ENCODE measurements around the gene CCDC61.
A peak's percentile ranks its signal among the peaks of the same experiment; 100 is the strongest.

The CCDC61 gene

GRCh38 chr19:45954156-45954555, 41.1 kb upstream of the CCDC61 start:
- Histone ChIP-seq H4K8ac (ENCODE audit: low read depth, low read length) (no peak overlapping the region), H2AK5ac (ENCODE audit: low read length) (no peak overlapping the region), H3K23ac (ENCODE audit: low read length) (no peak overlapping the region), H3K36me3 (ENCODE audit: control insufficient read depth, insufficient read depth, low read length) (no peaks in the 10 kb centered on the region), H3K4ac (ENCODE audit: low read depth, low read length) (no peak overlapping the region), H2BK5ac (ENCODE audit: low read length) (no peak overlapping the region), H4K5ac (ENCODE audit: low read length) (no peak overlapping the region), H2BK120ac (ENCODE audit: low read depth, low read length) (no peak overlapping the region), H3K4me2 (ENCODE audit: low read length) (no peak overlapping the region), H2BK15ac (replicated peaks; ENCODE audit: low read depth) (no peak overlapping the region), H3K27ac (ENCODE audit: low read depth, low read length) (no peak overlapping the region), H3K27me3 (ENCODE audit: insufficient read depth, low read length, poor library complexity) (no peaks in the 10 kb centered on the region), H3K9ac (ENCODE audit: low read length) (no peak overlapping the region), H3K4me1 (ENCODE audit: control insufficient read depth, low read depth, low read length) (no peaks in the 10 kb centered on the region), H3K4me3 (ENCODE audit: low read length) (no peak overlapping the region), H3K79me1 (ENCODE audit: low read length) (no peaks in the 10 kb centered on the region), H3K79me2 (ENCODE audit: control insufficient read depth, insufficient read depth, low read length) (no peaks in the 10 kb centered on the region), H3K56ac (ENCODE audit: low read length) (no peak overlapping the region), H3K18ac (ENCODE audit: low read length) (no peak overlapping the region)
- peak; percentile 33 for DNase-seq
- WGBS (ENCODE audit: extremely low coverage, insufficient coverage, low lambda C conversion rate), result no CpG with 5 or more reads among the region's 9 CpGs

- no peaks in the 10 kb centered on the region for H3K36me3 ChIP-seq (ENCODE audit: control insufficient read depth, insufficient read depth, low read length)
- H3K27ac ChIP-seq (ENCODE audit: low read depth, low read length), result no peak overlapping the region
- no peak overlapping the region for H3K9ac ChIP-seq (ENCODE audit: low read length)
- H3K4me3 ChIP-seq (ENCODE audit: low read length), result no peak overlapping the region
- no peaks in the 10 kb centered on the region for H3K27me3 ChIP-seq (ENCODE audit: insufficient read depth, low read length, poor library complexity)
- WGBS (ENCODE audit: extremely low coverage, insufficient coverage, low lambda C conversion rate), result no CpG with 5 or more reads among the region's 13 CpGs
- H3K23ac ChIP-seq (ENCODE audit: low read length), result no peak overlapping the region
- H4K8ac ChIP-seq (ENCODE audit: low read depth, low read length), result no peak overlapping the region
- no peak overlapping the region for H4K5ac ChIP-seq (ENCODE audit: low read length)
- no peak overlapping the region for H3K18ac ChIP-seq (ENCODE audit: low read length)
- H3K79me1 ChIP-seq (ENCODE audit: low read length), result no peaks in the 10 kb centered on the region
- peak; percentile 42 for DNase-seq
- H3K4me2 ChIP-seq (ENCODE audit: low read length), result no peak overlapping the region
- H2AK5ac ChIP-seq (ENCODE audit: low read length), result no peak overlapping the region
- H2BK120ac ChIP-seq (ENCODE audit: low read depth, low read length), result no peak overlapping the region
- no peak overlapping the region for H3K56ac ChIP-seq (ENCODE audit: low read length)
- no peak overlapping the region for H2BK15ac ChIP-seq (replicated peaks; ENCODE audit: low read depth)
- no peak overlapping the region for H3K4ac ChIP-seq (ENCODE audit: low read depth, low read length)
- no peaks in the 10 kb centered on the region for H3K79me2 ChIP-seq (ENCODE audit: control insufficient read depth, insufficient read depth, low read length)
- H3K4me1 ChIP-seq (ENCODE audit: control insufficient read depth, low read depth, low read length), result no peaks in the 10 kb centered on the region
- H2BK5ac ChIP-seq (ENCODE audit: low read length), result no peak overlapping the region
Observed at GRCh38 chr19:45955905-45956608, 39.2 kb upstream of the CCDC61 start.

- no peak overlapping the region for H3K4me3 ChIP-seq (ENCODE audit: low read length)
- H3K56ac ChIP-seq (ENCODE audit: low read length), result peak overlapping the region; percentile 42
- no peak overlapping the region for H2BK5ac ChIP-seq (ENCODE audit: low read length)
- no peak overlapping the region for H3K18ac ChIP-seq (ENCODE audit: low read length)
- 100% methylated on average over 3 of the region's 6 CpGs for WGBS (ENCODE audit: extremely low coverage, insufficient coverage, low lambda C conversion rate)
- no peak overlapping the region for H3K23ac ChIP-seq (ENCODE audit: low read length)
- no peaks in the 10 kb centered on the region for H3K4me1 ChIP-seq (ENCODE audit: control insufficient read depth, low read depth, low read length)
- no peaks in the 10 kb centered on the region for H3K36me3 ChIP-seq (ENCODE audit: control insufficient read depth, insufficient read depth, low read length)
- H4K8ac ChIP-seq (ENCODE audit: low read depth, low read length), result no peak overlapping the region
- no peak overlapping the region for H2BK120ac ChIP-seq (ENCODE audit: low read depth, low read length)
- H3K4me2 ChIP-seq (ENCODE audit: low read length), result no peak overlapping the region
- no peaks in the 10 kb centered on the region for H3K27me3 ChIP-seq (ENCODE audit: insufficient read depth, low read length, poor library complexity)
- H2AK5ac ChIP-seq (ENCODE audit: low read length), result no peak overlapping the region
- no peak overlapping the region for H3K9ac ChIP-seq (ENCODE audit: low read length)
- no peaks in the 10 kb centered on the region for H3K79me1 ChIP-seq (ENCODE audit: low read length)
- H3K4ac ChIP-seq (ENCODE audit: low read depth, low read length), result no peak overlapping the region
- no peak overlapping the region for H4K5ac ChIP-seq (ENCODE audit: low read length)
- H2BK15ac ChIP-seq (replicated peaks; ENCODE audit: low read depth), result no peak overlapping the region
- H3K79me2 ChIP-seq (ENCODE audit: control insufficient read depth, insufficient read depth, low read length), result no peaks in the 10 kb centered on the region
- DNase-seq, result no peak
- H3K27ac ChIP-seq (ENCODE audit: low read depth, low read length), result no peak overlapping the region
Observed at GRCh38 chr19:45958320-45958719, 36.9 kb upstream of the CCDC61 start.

- Histone ChIP-seq H3K56ac (ENCODE audit: low read length) (no peak overlapping the region), H4K5ac (ENCODE audit: low read length) (no peak overlapping the region), H3K27ac (ENCODE audit: low read depth, low read length) (no peak overlapping the region), H4K8ac (ENCODE audit: low read depth, low read length) (no peak overlapping the region), H3K36me3 (ENCODE audit: control insufficient read depth, insufficient read depth, low read length) (no peaks in the 10 kb centered on the region), H3K4me2 (ENCODE audit: low read length) (no peak overlapping the region), H2BK15ac (replicated peaks; ENCODE audit: low read depth) (no peak overlapping the region), H2BK120ac (ENCODE audit: low read depth, low read length) (no peak overlapping the region), H2AK5ac (ENCODE audit: low read length) (no peak overlapping the region), H3K23ac (ENCODE audit: low read length) (no peak overlapping the region), H3K18ac (ENCODE audit: low read length) (no peak overlapping the region), H3K4me1 (ENCODE audit: control insufficient read depth, low read depth, low read length) (no peaks in the 10 kb centered on the region), H3K4me3 (ENCODE audit: low read length) (no peak overlapping the region), H3K4ac (ENCODE audit: low read depth, low read length) (no peak overlapping the region), H3K27me3 (ENCODE audit: insufficient read depth, low read length, poor library complexity) (no peaks in the 10 kb centered on the region), H3K79me1 (ENCODE audit: low read length) (no peaks in the 10 kb centered on the region), H3K79me2 (ENCODE audit: control insufficient read depth, insufficient read depth, low read length) (no peaks in the 10 kb centered on the region), H3K9ac (ENCODE audit: low read length) (no peak overlapping the region), H2BK5ac (ENCODE audit: low read length) (no peak overlapping the region)
- no peak for DNase-seq
- WGBS (ENCODE audit: extremely low coverage, insufficient coverage, low lambda C conversion rate), result no CpG with 5 or more reads among the region's 12 CpGs
Observed at GRCh38 chr19:45958769-45959516, 36.3 kb upstream of the CCDC61 start.

- Histone ChIP-seq H3K36me3 (ENCODE audit: control insufficient read depth, insufficient read depth, low read length) (no peaks in the 10 kb centered on the region), H2BK15ac (replicated peaks; ENCODE audit: low read depth) (no peak overlapping the region)
Observed at GRCh38 chr19:45959517-45960025, 35.7 kb upstream of the CCDC61 start.

More at GRCh38 chr19:45959517-45960025, 35.7 kb upstream of the CCDC61 start:
- Histone ChIP-seq H3K18ac (ENCODE audit: low read length) (no peak overlapping the region), H3K79me2 (ENCODE audit: control insufficient read depth, insufficient read depth, low read length) (no peaks in the 10 kb centered on the region), H2BK5ac (ENCODE audit: low read length) (no peak overlapping the region), H2AK5ac (ENCODE audit: low read length) (no peak overlapping the region), H2BK120ac (ENCODE audit: low read depth, low read length) (no peak overlapping the region), H3K4me3 (ENCODE audit: low read length) (no peak overlapping the region), H4K8ac (ENCODE audit: low read depth, low read length) (no peak overlapping the region), H3K27ac (ENCODE audit: low read depth, low read length) (no peak overlapping the region), H3K23ac (ENCODE audit: low read length) (no peak overlapping the region), H3K56ac (ENCODE audit: low read length) (no peak overlapping the region), H3K9ac (ENCODE audit: low read length) (no peak overlapping the region), H3K79me1 (ENCODE audit: low read length) (no peaks in the 10 kb centered on the region), H4K5ac (ENCODE audit: low read length) (no peak overlapping the region), H3K4ac (ENCODE audit: low read depth, low read length) (no peak overlapping the region), H3K4me1 (ENCODE audit: control insufficient read depth, low read depth, low read length) (no peaks in the 10 kb centered on the region), H3K27me3 (ENCODE audit: insufficient read depth, low read length, poor library complexity) (no peaks in the 10 kb centered on the region), H3K4me2 (ENCODE audit: low read length) (no peak overlapping the region)
- no peak for DNase-seq
- WGBS (ENCODE audit: extremely low coverage, insufficient coverage, low lambda C conversion rate), result no CpG with 5 or more reads among the region's 8 CpGs
